H1 (cell line): ENCODE results near the gene TTLL5.

ENCODE experiments used
- CHD2 ChIP-seq: IDR thresholded peaks from 2 replicates; pipeline ENCODE4 v1.6.1; 2012; ENCODE audit warnings: low read length, improper control_type of control experiment
- EGR1 ChIP-seq: IDR thresholded peaks from 2 replicates; pipeline ENCODE4 v1.6.1; 2011; ENCODE audit warnings: low read depth, low read length, borderline replicate concordance
- EP300 ChIP-seq, 2 experiments: IDR thresholded peaks; 1 replicate in 1 of 2; 2 replicates in 1 of 2; pipeline ENCODE4 v1.6.1; 2011 to 2012; ENCODE audit warnings: low read depth in 2 of 2, low read length in 2 of 2, mild to moderate bottlenecking in 2 of 2, borderline replicate concordance in 1 of 2, inconsistent platforms in 1 of 2, moderate library complexity in 1 of 2
- GABPA ChIP-seq: IDR thresholded peaks from 2 replicates; pipeline ENCODE4 v1.6.1; 2011; ENCODE audit warnings: mild to moderate bottlenecking, low read length, moderate library complexity, borderline replicate concordance; ENCODE audit not compliant: insufficient read depth
- POLR2A ChIP-seq, 2 experiments: IDR thresholded peaks; 1 replicate in 1 of 2; 2 replicates in 1 of 2; pipeline ENCODE4 v1.6.1; 2011; ENCODE audit warnings: low read depth in 2 of 2, low read length in 2 of 2, mild to moderate bottlenecking in 2 of 2; ENCODE audit errors: control extremely low read depth in 1 of 2
- POLR2AphosphoS5 ChIP-seq: IDR thresholded peaks from 2 replicates; pipeline ENCODE4 v1.6.1; 2011; ENCODE audit warnings: low read depth, low read length
- RAD21 ChIP-seq, 2 experiments: IDR thresholded peaks in 1 of 2; conservative IDR thresholded peaks in 1 of 2; 2 replicates each; pipeline ENCODE4 v1.6.1; 2011; ENCODE audit warnings: low read depth in 2 of 2, low read length in 2 of 2, improper control_type of control experiment in 1 of 2, inconsistent platforms in 1 of 2, mild to moderate bottlenecking in 1 of 2, moderate library complexity in 1 of 2
- RNF2 ChIP-seq: fragments of 200-900, 300-1000 bp; sonication (generic); IDR thresholded peaks from 2 replicates; pipeline ENCODE4 v1.7.1; 2016; ENCODE audit warnings: borderline replicate concordance, low read depth, mild to moderate bottlenecking, antibody characterized with exemption, low read length; ENCODE audit not compliant: poor library complexity, severe bottlenecking; ENCODE audit errors: missing control alignments
- RXRA ChIP-seq: IDR thresholded peaks from 2 replicates; pipeline ENCODE4 v1.6.1; 2011; ENCODE audit warnings: low read depth, mild to moderate bottlenecking, low read length, moderate library complexity; ENCODE audit not compliant: insufficient read depth
- YY1 ChIP-seq: IDR thresholded peaks from 2 replicates; pipeline ENCODE4 v1.6.1; 2011; ENCODE audit warnings: low read depth, mild to moderate bottlenecking, low read length
- TF ChIP-seq, protein P1 (sequence below): IDR thresholded peaks from 2 replicates; pipeline ENCODE4 v1.6.1; 2012; ENCODE audit warnings: inconsistent platforms
- TF ChIP-seq, protein P2 (sequence below), 3 experiments: IDR thresholded peaks; 1 replicate in 2 of 3; 2 replicates in 1 of 3; pipeline versions ENCODE4 v1.5.1 to v1.6.1; 2011; ENCODE audit warnings: low read length in 3 of 3, mild to moderate bottlenecking in 3 of 3, inconsistent platforms in 2 of 3, low read depth in 1 of 3, moderate library complexity in 1 of 3; ENCODE audit not compliant: insufficient read depth in 1 of 3; ENCODE audit errors: control extremely low read depth in 1 of 3

DNA sequence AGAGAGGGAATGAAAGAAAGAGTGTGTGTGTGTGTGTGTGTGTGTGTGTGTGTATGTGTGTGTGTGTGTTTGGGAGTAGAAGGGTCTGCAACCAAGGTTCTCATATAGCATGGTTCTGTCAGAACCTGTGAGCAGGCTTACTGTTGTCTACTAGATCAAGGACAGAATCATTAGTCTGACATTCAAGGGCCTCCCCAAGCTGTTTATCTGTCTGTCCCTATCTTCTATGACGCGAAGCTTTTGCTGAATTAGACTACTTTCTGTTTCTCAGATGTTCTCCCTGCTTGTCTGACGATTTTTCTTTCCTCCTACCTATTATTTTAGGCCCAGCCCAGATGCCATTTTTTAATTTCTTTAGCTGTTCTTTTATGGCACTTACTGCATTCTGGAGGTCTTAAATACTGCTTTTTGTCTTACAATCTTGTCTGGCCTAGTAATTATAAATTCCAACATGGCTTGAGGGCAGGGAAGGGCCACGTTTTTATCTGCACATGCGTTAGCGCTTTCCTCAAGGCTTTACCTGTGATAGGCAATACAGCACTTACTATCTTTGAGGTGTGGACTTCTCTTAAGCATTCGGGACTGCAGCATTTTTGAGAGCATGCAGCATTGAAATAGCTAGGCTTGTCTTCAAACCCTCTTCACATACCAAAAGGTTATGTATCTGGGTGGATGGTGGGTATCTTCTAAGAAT, 150.2 kb downstream of the TTLL5 start:
- TF ChIP-seq POLR2A (IDR thresholded peaks at IDR 0.05; ENCODE audit: control extremely low read depth in 1 of 2, low read depth in 2 of 2, low read length in 2 of 2) (no peak), RNF2 (no peak), RXRA (no peak), EGR1 (no peak), GABPA (no peak), RAD21 (IDR thresholded peaks at IDR 0.05 in 1 of 2, conservative IDR thresholded peaks at IDR 0.05 in 1 of 2; ENCODE audit: low read depth in 2 of 2, low read length in 2 of 2) (no peak), CHD2 (no peak), YY1 (no peak), EP300 (IDR thresholded peaks at IDR 0.05; ENCODE audit: borderline replicate concordance in 1 of 2, low read depth in 2 of 2, low read length in 2 of 2) (no peak), POLR2AphosphoS5 (no peak)
- TF ChIP-seq, protein P1, sequence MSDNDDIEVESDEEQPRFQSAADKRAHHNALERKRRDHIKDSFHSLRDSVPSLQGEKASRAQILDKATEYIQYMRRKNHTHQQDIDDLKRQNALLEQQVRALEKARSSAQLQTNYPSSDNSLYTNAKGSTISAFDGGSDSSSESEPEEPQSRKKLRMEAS = no peak
- TF ChIP-seq, protein P2, sequence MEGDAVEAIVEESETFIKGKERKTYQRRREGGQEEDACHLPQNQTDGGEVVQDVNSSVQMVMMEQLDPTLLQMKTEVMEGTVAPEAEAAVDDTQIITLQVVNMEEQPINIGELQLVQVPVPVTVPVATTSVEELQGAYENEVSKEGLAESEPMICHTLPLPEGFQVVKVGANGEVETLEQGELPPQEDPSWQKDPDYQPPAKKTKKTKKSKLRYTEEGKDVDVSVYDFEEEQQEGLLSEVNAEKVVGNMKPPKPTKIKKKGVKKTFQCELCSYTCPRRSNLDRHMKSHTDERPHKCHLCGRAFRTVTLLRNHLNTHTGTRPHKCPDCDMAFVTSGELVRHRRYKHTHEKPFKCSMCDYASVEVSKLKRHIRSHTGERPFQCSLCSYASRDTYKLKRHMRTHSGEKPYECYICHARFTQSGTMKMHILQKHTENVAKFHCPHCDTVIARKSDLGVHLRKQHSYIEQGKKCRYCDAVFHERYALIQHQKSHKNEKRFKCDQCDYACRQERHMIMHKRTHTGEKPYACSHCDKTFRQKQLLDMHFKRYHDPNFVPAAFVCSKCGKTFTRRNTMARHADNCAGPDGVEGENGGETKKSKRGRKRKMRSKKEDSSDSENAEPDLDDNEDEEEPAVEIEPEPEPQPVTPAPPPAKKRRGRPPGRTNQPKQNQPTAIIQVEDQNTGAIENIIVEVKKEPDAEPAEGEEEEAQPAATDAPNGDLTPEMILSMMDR (IDR thresholded peaks at IDR 0.05; ENCODE audit: control extremely low read depth in 1 of 3, insufficient read depth in 1 of 3, low read depth in 1 of 3, low read length in 3 of 3) = no peak
